HUES64 (cell line): ENCODE data around the gene MAP3K12.
"Not testable (repeated sequence)": the region's sequence is repeated elsewhere in the genome, so short reads cannot be mapped to it uniquely, and the experiment has no call there.

ENCODE experiments used
- H3K27ac ChIP-seq: 2 replicates; pipeline ENCODE4 v1.7.0; 2013; ENCODE audit warnings: low read depth, low read length, inconsistent platforms
- H3K27me3 ChIP-seq: 2 replicates; pipeline ENCODE4 v1.6.1; 2013; ENCODE audit warnings: mild to moderate bottlenecking, low read length; ENCODE audit not compliant: insufficient read depth
- H3K36me3 ChIP-seq: 2 replicates; pipeline ENCODE4 v1.6.1; 2013; ENCODE audit warnings: mild to moderate bottlenecking, low read length; ENCODE audit not compliant: insufficient read depth
- H3K4me1 ChIP-seq: 2 replicates; pipeline ENCODE4 v1.6.1; 2013; ENCODE audit warnings: mild to moderate bottlenecking, low read length, moderate library complexity; ENCODE audit not compliant: insufficient read depth
- H3K4me3 ChIP-seq: 2 replicates; pipeline ENCODE4 v1.5.1; 2013; ENCODE audit warnings: mild to moderate bottlenecking, low read length, moderate library complexity
- H3K9ac ChIP-seq: 2 replicates; pipeline ENCODE4 v1.6.1; 2013; ENCODE audit warnings: mild to moderate bottlenecking, low read depth, low read length
- H3K9me3 ChIP-seq: 2 replicates; pipeline ENCODE4 v1.6.1; 2013; ENCODE audit warnings: low read depth, low read length; ENCODE audit not compliant: insufficient read depth
- WGBS: fragments of 150-250, 120-280 bp; methylation state at CpG from one replicate; pipeline ENCODE4 v1.1.7; 2013; ENCODE audit warnings: missing lambda C conversion rate; 5-methylcytosine and 5-hydroxymethylcytosine counted together

The MAP3K12 gene

GRCh38 chr12:53452159-53453077, 46.8 kb downstream of the MAP3K12 start:
- Histone ChIP-seq H3K27me3 (no peaks in the 10 kb centered on the region), H3K27ac (peak overlapping the region; percentile 100), H3K4me3 (peak overlapping the region; percentile 93), H3K9ac (peak overlapping the region; percentile 100), H3K36me3 (peaks cover 54% of the 10 kb centered on the region), H3K9me3 (no peaks in the 10 kb centered on the region), H3K4me1 (peaks cover 8% of the 10 kb centered on the region; the same call in 1 of the 2 replicates)
- under 1% methylated on average over 51 of the region's 82 CpGs for WGBS

GRCh38 chr12:53451661-53452158, 47.5 kb downstream of the MAP3K12 start, which contains the start of gene PCBP2:
Gene PCBP2 (plus strand): TSS chr12:53452102. CDS start chr12:53454801, 2,699 bp downstream.
- H3K36me3 ChIP-seq, result peaks cover 51% of the 10 kb centered on the region

GRCh38 chr12:53450936-53451335, 48.3 kb downstream of the MAP3K12 start:
- Histone ChIP-seq H3K27ac (no peak overlapping the region), H3K4me3 (no peak overlapping the region), H3K9me3 (no peaks in the 10 kb centered on the region), H3K9ac (no peak overlapping the region), H3K4me1 (peaks cover 8% of the 10 kb centered on the region; the same call in 1 of the 2 replicates), H3K27me3 (no peaks in the 10 kb centered on the region), H3K36me3 (peaks cover 47% of the 10 kb centered on the region)
- 92% methylated on average over 7 of the region's 7 CpGs for WGBS

More at GRCh38 chr12:53451661-53452158, 47.5 kb downstream of the MAP3K12 start, which contains the start of gene PCBP2:
- under 1% methylated on average over 24 of the region's 32 CpGs for WGBS
- Histone ChIP-seq H3K9me3 (no peaks in the 10 kb centered on the region), H3K4me3 (peak within 1 kb of the TSS; percentile 93), H3K4me1 (peaks cover 8% of the 10 kb centered on the region; the same call in 1 of the 2 replicates), H3K9ac (peak within 1 kb of the TSS; percentile 100), H3K27me3 (no peaks in the 10 kb centered on the region), H3K27ac (peak within 1 kb of the TSS; percentile 100)

- peaks cover 41% of the 10 kb centered on the region for H3K36me3 ChIP-seq
- H3K4me1 ChIP-seq, H3K27me3 ChIP-seq, H3K9me3 ChIP-seq, H3K27ac ChIP-seq, H3K9ac ChIP-seq, H3K4me3 ChIP-seq: not testable (repeated sequence)
- WGBS, result 94% methylated on average over 11 of the region's 11 CpGs
Measured at GRCh38 chr12:53444593-53445325, 54.5 kb downstream of the MAP3K12 start.

GRCh38 chr12:53443955-53444354, 55.3 kb downstream of the MAP3K12 start:
- peaks cover 41% of the 10 kb centered on the region for H3K36me3 ChIP-seq
- no peaks in the 10 kb centered on the region for H3K9me3 ChIP-seq
- H3K4me3 ChIP-seq, result no peak overlapping the region
- no peak overlapping the region for H3K27ac ChIP-seq
- no peaks in the 10 kb centered on the region for H3K27me3 ChIP-seq
- H3K9ac ChIP-seq, result no peak overlapping the region
- H3K4me1 ChIP-seq, result peaks cover 8% of the 10 kb centered on the region
- WGBS, result 87% methylated on average over 3 of the region's 4 CpGs

- peaks cover 23% of the 10 kb centered on the region for H3K36me3 ChIP-seq
- H3K4me1 ChIP-seq, result peaks cover 8% of the 10 kb centered on the region
- peak within 1 kb of the TSS; percentile 82 for H3K27ac ChIP-seq
- WGBS, result 6% methylated on average over 31 of the region's 31 CpGs
- H3K27me3 ChIP-seq, result no peaks in the 10 kb centered on the region
- H3K9me3 ChIP-seq, result no peaks in the 10 kb centered on the region
- H3K4me3 ChIP-seq, result peak within 1 kb of the TSS; percentile 92
- H3K9ac ChIP-seq, result peak within 1 kb of the TSS; percentile 81
Measured at GRCh38 chr12:53441040-53441833, 58.0 kb downstream of the MAP3K12 start, which contains the start of gene PRR13. Gene PRR13 (plus strand): TSS chr12:53441734. CDS start chr12:53442715, 981 bp downstream.

- H3K4me1 ChIP-seq, H3K27ac ChIP-seq, H3K4me3 ChIP-seq, H3K9me3 ChIP-seq, H3K9ac ChIP-seq, H3K36me3 ChIP-seq, H3K27me3 ChIP-seq: not testable (repeated sequence)
Measured at GRCh38 chr12:53439582-53439981, 59.7 kb downstream of the MAP3K12 start.

GRCh38 chr12:53435326-53435725, 63.9 kb downstream of the MAP3K12 start:
- not testable (repeated sequence) for H3K36me3 ChIP-seq, H3K27ac ChIP-seq, H3K27me3 ChIP-seq, H3K9ac ChIP-seq, H3K4me3 ChIP-seq, H3K9me3 ChIP-seq, H3K4me1 ChIP-seq
- 96% methylated on average over 9 of the region's 9 CpGs for WGBS

GRCh38 chr12:53431187-53431586, 68.1 kb downstream of the MAP3K12 start:
- Histone ChIP-seq H3K9ac (no peak overlapping the region), H3K27me3 (no peaks in the 10 kb centered on the region), H3K9me3 (no peaks in the 10 kb centered on the region), H3K4me3 (no peak overlapping the region), H3K36me3 (no peaks in the 10 kb centered on the region), H3K4me1 (no peaks in the 10 kb centered on the region), H3K27ac (no peak overlapping the region)
- WGBS, result 87% methylated on average over 7 of the region's 7 CpGs

- H3K9me3 ChIP-seq, result no peaks in the 10 kb centered on the region
- no peak overlapping the region for H3K27ac ChIP-seq
- no peaks in the 10 kb centered on the region for H3K4me1 ChIP-seq
- no peaks in the 10 kb centered on the region for H3K27me3 ChIP-seq
- WGBS, result 93% methylated on average over 5 of the region's 5 CpGs
- no peak overlapping the region for H3K4me3 ChIP-seq
- H3K36me3 ChIP-seq, result no peaks in the 10 kb centered on the region
- no peak overlapping the region for H3K9ac ChIP-seq
Measured at GRCh38 chr12:53430116-53430515, 69.1 kb downstream of the MAP3K12 start.
